GDM1 (cell line): ENCODE measurements around the gene HDAC9.
A peak's percentile ranks its signal among the peaks of the same experiment; 100 is the strongest.

Experiments
- DNase-seq: peaks from one replicate; lab custom pipeline; 2025; lab: John Stamatoyannopoulos, UW

The HDAC9 gene

GRCh38 chr7:18558503-18558902 is 63.0 kb downstream of the HDAC9 start:
- no peak for DNase-seq

GRCh38 chr7:18558910-18559309 is 63.4 kb downstream of the HDAC9 start:
- DNase-seq: no peak

GRCh38 chr7:18559756-18560155 is 64.2 kb downstream of the HDAC9 start:
- DNase-seq: no peak

GRCh38 chr7:18564779-18565178 is 69.2 kb downstream of the HDAC9 start:
- no peak for DNase-seq

- DNase-seq: no peak
Measured at GRCh38 chr7:18565337-18565736, 69.8 kb downstream of the HDAC9 start.

GRCh38 chr7:18566205-18566604 is 70.7 kb downstream of the HDAC9 start:
- no peak for DNase-seq

GRCh38 chr7:18566829-18567228 is 71.3 kb downstream of the HDAC9 start:
- DNase-seq: no peak

GRCh38 chr7:18570441-18570840 is 74.9 kb downstream of the HDAC9 start:
- DNase-seq: no peak

GRCh38 chr7:18570890-18571478 is 75.4 kb downstream of the HDAC9 start:
- DNase-seq: no peak

GRCh38 chr7:18572154-18572553 is 76.6 kb downstream of the HDAC9 start:
- DNase-seq: no peak

- no peak for DNase-seq
Measured at GRCh38 chr7:18572885-18573284, 77.3 kb downstream of the HDAC9 start.

GRCh38 chr7:18573410-18574234 is 78.1 kb downstream of the HDAC9 start:
- no peak for DNase-seq

- DNase-seq: no peak
Measured at GRCh38 chr7:18574235-18574540, 78.6 kb downstream of the HDAC9 start.

- no peak for DNase-seq
Measured at GRCh38 chr7:18574676-18575075, 79.1 kb downstream of the HDAC9 start.

- no peak for DNase-seq
Measured at GRCh38 chr7:18575622-18576572, 80.3 kb downstream of the HDAC9 start.

- DNase-seq: no peak
Measured at GRCh38 chr7:18577096-18577771, 81.7 kb downstream of the HDAC9 start.

GRCh38 chr7:18579698-18580097 is 84.1 kb downstream of the HDAC9 start:
- DNase-seq: no peak

- no peak for DNase-seq
Measured at GRCh38 chr7:18580950-18581349, 85.4 kb downstream of the HDAC9 start.

GRCh38 chr7:18583305-18583704 is 87.8 kb downstream of the HDAC9 start:
- DNase-seq: no peak

- peak; percentile 42 for DNase-seq
Measured at GRCh38 chr7:18590241-18590640, 94.7 kb downstream of the HDAC9 start.

- DNase-seq: peak; percentile 3
Measured at GRCh38 chr7:18590744-18591340, 95.3 kb downstream of the HDAC9 start.
